Body of pancreas (tissue), 4 donors: ENCODE data around the gene ZSWIM7.

Experiments used
- CTCF ChIP-seq, 7 experiments: fragments of 450-650 bp in 4 of 7; fragments of 200-600 bp in 3 of 7; sonication (generic) in 3 of 7; IDR thresholded peaks; one replicate each; pipeline ENCODE4 v1.5.1; 2016 to 2019; ENCODE audit warnings: antibody characterized with exemption in 7 of 7
- POLR2A ChIP-seq, 3 donors: fragments of 450-650 bp; IDR thresholded peaks; one replicate each; pipeline ENCODE4 v1.6.1; 2016; ENCODE audit warnings: antibody characterized with exemption in 3 of 3, mild to moderate bottlenecking in 2 of 3

- no peak for TF ChIP-seq CTCF (IDR thresholded peaks at IDR 0.05)
- TF ChIP-seq POLR2A (IDR thresholded peaks at IDR 0.05): no peak
Observed at GRCh38 chr17:15970500-15970899, 29.0 kb downstream of the ZSWIM7 start.
